ENCODE data around the gene AGK.

Gene AGK

DNA sequence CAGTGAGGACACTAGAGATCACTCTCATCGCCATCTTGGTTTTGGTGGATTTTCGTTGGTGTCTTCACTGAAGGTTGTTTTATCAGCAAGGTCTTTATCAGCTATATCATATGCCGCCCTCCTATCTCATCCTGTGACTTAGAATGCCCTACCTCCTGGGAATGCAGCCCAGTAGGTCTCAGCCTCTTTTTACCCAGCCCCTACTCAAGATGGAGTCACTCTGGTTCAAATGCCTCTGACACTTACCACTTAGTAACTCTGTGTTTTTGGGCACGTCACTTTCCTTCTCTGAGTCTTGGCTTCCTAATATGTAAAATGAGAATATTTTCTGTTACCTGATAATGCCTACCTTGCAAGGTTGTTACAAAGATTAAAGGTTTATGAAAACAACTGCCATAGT lies 37.7 kb downstream of the AGK start:
- Histone ChIP-seq H3K9ac (no peak overlapping the region), H3K27me3 (ENCODE audit: insufficient read depth, low read depth) (no peaks in the 10 kb centered on the region), H3K4me2 (no peak overlapping the region), H2AFZ (ENCODE audit: low read depth) (no peak overlapping the region), H3K79me2 (ENCODE audit: insufficient read depth, low read depth) (no peaks in the 10 kb centered on the region; the same call in 1 of the 2 replicates), H4K20me1 (ENCODE audit: insufficient read depth) (no peaks in the 10 kb centered on the region; the same call in 1 of the 2 replicates), H3K36me3 (ENCODE audit: insufficient read depth) (no peaks in the 10 kb centered on the region; the same call in 1 of the 2 replicates), H3K27ac (no peak overlapping the region), H3K4me1 (ENCODE audit: low read depth, poor library complexity, severe bottlenecking) (peaks cover 4% of the 10 kb centered on the region), H3K4me3 (IDR thresholded peaks at IDR 0.05; ENCODE audit: insufficient read depth, low read depth, low read length) (no peak overlapping the region)
- TF ChIP-seq CTCF (conservative IDR thresholded peaks at IDR 0.05; ENCODE audit: low read depth, low read length) = no peak

DNA sequence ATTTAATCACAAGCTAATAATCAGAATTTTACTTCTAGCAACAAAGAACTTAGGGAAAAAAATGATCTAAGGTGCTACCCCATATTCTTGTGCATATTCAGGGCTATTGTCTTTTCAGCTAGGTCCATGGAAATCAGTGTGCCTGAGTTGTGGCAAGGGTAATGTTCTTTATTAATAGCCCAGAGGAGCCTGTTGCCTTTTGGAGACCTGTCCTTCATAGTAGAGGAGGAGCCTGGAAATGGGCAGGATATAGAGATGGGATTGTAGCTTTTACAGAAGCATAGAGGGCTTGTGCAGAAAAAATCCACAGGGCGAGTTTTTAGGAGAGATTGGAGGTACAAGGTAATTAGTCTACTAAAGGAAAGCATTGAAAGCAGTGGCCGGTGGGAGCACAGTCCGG lies 38.9 kb downstream of the AGK start:
- no peak overlapping the region for H3K4me3 ChIP-seq (IDR thresholded peaks at IDR 0.05; ENCODE audit: insufficient read depth, low read depth, low read length)
- no peak for TF ChIP-seq CTCF (conservative IDR thresholded peaks at IDR 0.05; ENCODE audit: low read depth, low read length)
- no peak overlapping the region for H3K9ac ChIP-seq
- H2AFZ ChIP-seq (ENCODE audit: low read depth) = no peak overlapping the region
- no peaks in the 10 kb centered on the region for H3K27me3 ChIP-seq (ENCODE audit: insufficient read depth, low read depth)
- H3K4me2 ChIP-seq = no peak overlapping the region
- H4K20me1 ChIP-seq (ENCODE audit: insufficient read depth) = no peaks in the 10 kb centered on the region; the same call in 1 of the 2 replicates
- no peaks in the 10 kb centered on the region; the same call in 1 of the 2 replicates for H3K79me2 ChIP-seq (ENCODE audit: insufficient read depth, low read depth)
- H3K36me3 ChIP-seq (ENCODE audit: insufficient read depth) = no peaks in the 10 kb centered on the region; the same call in 1 of the 2 replicates
- no peak overlapping the region for H3K27ac ChIP-seq
- peaks cover 4% of the 10 kb centered on the region for H3K4me1 ChIP-seq (ENCODE audit: low read depth, poor library complexity, severe bottlenecking)

GRCh38 chr7:141590666-141591065 lies 39.5 kb downstream of the AGK start:
- H3K79me2 ChIP-seq (ENCODE audit: insufficient read depth, low read depth) = no peaks in the 10 kb centered on the region; the same call in 1 of the 2 replicates
- no peak overlapping the region for H3K4me3 ChIP-seq (IDR thresholded peaks at IDR 0.05; ENCODE audit: insufficient read depth, low read depth, low read length)
- H3K9ac ChIP-seq = no peak overlapping the region
- H3K36me3 ChIP-seq (ENCODE audit: insufficient read depth) = no peaks in the 10 kb centered on the region; the same call in 1 of the 2 replicates
- peaks cover 4% of the 10 kb centered on the region for H3K4me1 ChIP-seq (ENCODE audit: low read depth, poor library complexity, severe bottlenecking)
- H3K27me3 ChIP-seq (ENCODE audit: insufficient read depth, low read depth) = no peaks in the 10 kb centered on the region
- no peaks in the 10 kb centered on the region; the same call in 1 of the 2 replicates for H4K20me1 ChIP-seq (ENCODE audit: insufficient read depth)
- no peak overlapping the region for H3K4me2 ChIP-seq
- no peak for TF ChIP-seq CTCF (conservative IDR thresholded peaks at IDR 0.05; ENCODE audit: low read depth, low read length)
- H2AFZ ChIP-seq (ENCODE audit: low read depth) = no peak overlapping the region
- no peak overlapping the region for H3K27ac ChIP-seq

DNA sequence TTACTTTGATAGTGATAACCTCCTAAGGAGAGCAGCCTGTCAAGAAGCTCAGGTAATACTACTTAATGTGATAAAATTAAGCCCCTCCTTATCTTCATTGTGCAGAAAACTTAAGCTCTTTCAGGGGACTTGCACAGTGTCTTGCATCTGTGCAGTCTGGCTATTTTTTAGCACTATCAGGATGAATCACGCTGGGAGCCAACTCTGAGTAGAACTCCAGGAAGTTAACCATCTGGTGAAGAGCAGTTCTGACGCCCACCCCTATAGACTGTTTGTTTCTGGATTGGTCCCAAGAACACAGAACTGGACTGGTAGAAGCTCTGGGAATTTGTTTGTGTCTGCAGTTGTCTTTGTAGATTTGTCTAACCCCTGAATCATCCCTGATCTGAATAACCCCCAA lies 41.9 kb downstream of the AGK start:
- H3K4me3 ChIP-seq (IDR thresholded peaks at IDR 0.05; ENCODE audit: insufficient read depth, low read depth, low read length) = no peak overlapping the region
- no peak overlapping the region for H2AFZ ChIP-seq (ENCODE audit: low read depth)
- no peak overlapping the region for H3K9ac ChIP-seq
- TF ChIP-seq CTCF (conservative IDR thresholded peaks at IDR 0.05; ENCODE audit: low read depth, low read length) = no peak
- no peak overlapping the region for H3K27ac ChIP-seq
- H3K4me1 ChIP-seq (ENCODE audit: low read depth, poor library complexity, severe bottlenecking) = peaks cover 4% of the 10 kb centered on the region
- H3K79me2 ChIP-seq (ENCODE audit: insufficient read depth, low read depth) = no peaks in the 10 kb centered on the region; the same call in 1 of the 2 replicates
- H3K4me2 ChIP-seq = no peak overlapping the region
- H4K20me1 ChIP-seq (ENCODE audit: insufficient read depth) = no peaks in the 10 kb centered on the region
- H3K27me3 ChIP-seq (ENCODE audit: insufficient read depth, low read depth) = no peaks in the 10 kb centered on the region
- no peaks in the 10 kb centered on the region; the same call in 1 of the 2 replicates for H3K36me3 ChIP-seq (ENCODE audit: insufficient read depth)
